Heart right ventricle (tissue), 16 donors: Measurements from ENCODE around the gene WNT5A. TPM values are rescaled to one million over a fixed set of nuclear protein-coding genes. Genes with fewer than 3 reads are reported as not detected.

Experiments
- ATAC-seq, 8 donors: fragments of 200-7000 bp; cut with Tn5 transposase; one replicate each; pipeline ENCODE4 v1.9.1; 2020; ENCODE audit warnings: mild to moderate bottlenecking in 8 of 8, moderate library complexity in 8 of 8, moderate number of reproducible peaks in 1 of 8
- DNase-seq, 2 donors: peaks; one replicate each; pipeline ENCODE4 v3.0.0-alpha.2; 2020
- H3K27ac ChIP-seq, 10 donors: fragments of 200-600 bp; sonication (generic) in 2 of 10; one replicate each; pipeline versions ENCODE4 v1.5.0 to v1.8.0; 2020 to 2022; ENCODE audit warnings: mild to moderate bottlenecking in 3 of 10
- H3K27me3 ChIP-seq, 7 donors: fragments of 200-600 bp; one replicate each; pipeline ENCODE4 v1.8.0; 2021 to 2022; ENCODE audit warnings: mild to moderate bottlenecking in 2 of 7
- H3K36me3 ChIP-seq, 9 donors: fragments of 200-600 bp; sonication (generic) in 1 of 9; one replicate each; pipeline versions ENCODE4 v1.5.0 to v1.8.0; 2020 to 2022; ENCODE audit warnings: mild to moderate bottlenecking in 2 of 9
- H3K4me1 ChIP-seq, 9 donors: fragments of 200-600 bp; sonication (generic) in 1 of 9; one replicate each; pipeline versions ENCODE4 v1.5.0 to v1.8.0; 2020 to 2022; ENCODE audit warnings: mild to moderate bottlenecking in 4 of 9
- H3K4me3 ChIP-seq, 10 donors: fragments of 200-600 bp; sonication (generic) in 2 of 10; one replicate each; pipeline versions ENCODE4 v1.5.0 to v1.8.0; 2020 to 2022; ENCODE audit warnings: mild to moderate bottlenecking in 7 of 10, moderate library complexity in 2 of 10
- H3K9me3 ChIP-seq, 11 donors: fragments of 200-600 bp in 10 of 11; sonication (generic) in 2 of 11; one replicate each; pipeline versions ENCODE4 v1.5.0 to v1.8.0; 2013 to 2022; ENCODE audit warnings: mild to moderate bottlenecking in 2 of 11, control low read depth in 1 of 11, moderate library complexity in 1 of 11
- WGBS, 2 donors: extraction: QIAGEN DNeasy Blood & Tissue Kit; methylation state at CpG; one replicate each; pipeline ENCODE4 v1.1.7; 2013; ENCODE audit warnings: inconsistent platforms in 1 of 2; 5-methylcytosine and 5-hydroxymethylcytosine counted together
- intact Hi-C, 10 donors: fragments of 100-400 bp; cut with DNase I; formaldehyde crosslinking; loops; one replicate each; pipeline versions ENCODE4 v1.11.1 to v1.14.2; 2022
- polyA plus RNA-seq, 2 donors: library from polyadenylated mRNA; stranded (reverse); fragments of 200-250 nt; gene quantifications; one replicate each; pipeline ENCODE4 v1.2.3, GENCODE V29; 2013
- total RNA-seq, 10 donors: library from RNA; stranded (reverse); fragmentation: NEBNext Ultra II Directional in 3 of 10; extraction: Animal tissue kit (Norgen Biotek cat#: 25700) in 3 of 10; gene quantifications; one replicate each; pipeline versions ENCODE4 v1.2.1 to v1.2.4, GENCODE V29; 2021 to 2023
- TF ChIP-seq, protein P1 (sequence below), 9 donors: fragments of 200-600 bp; sonication (generic) in 2 of 9; IDR thresholded peaks; one replicate each; pipeline versions ENCODE4 v1.5.0 to v1.8.0; 2021 to 2022; ENCODE audit warnings: antibody characterized with exemption in 9 of 9, mild to moderate bottlenecking in 5 of 9, moderate library complexity in 1 of 9
- donor health status: Arrhythmogenic right ventricular cardiomyopathy.
- donor health status: ischemic (EF 13 %, LVEDD 7.1; RV severe dilation, severe dysfunction).
- donor health status: healthy with polysubstance abuse.
- donor health status: DM: no; HTN: yes; CAD: no.
- donor health status: DM: no; HTN: no; CAD: no.
- donor health status: ischemic (EF 25% LVEDD 6.9; RV normal size, moderate dysfunction).
- donor health status: ischemic (EF 25% LVEDD 5.7; RV mildly dilated, moderate dysfunction).
- donor health status: healthy.
- donor health status: DM: yes; HTN: yes; CAD: no.
- donor health status: Ischemic cardiomyopathy.
- donor health status: ischemic (EF 35%, LVEDD 5.7; RV mildly dilated, moderate dysfunction).
- donor health status: nonischemic (EF 11% LVEDD 7.7; RV severe dilation, severe dysfunction).
- donor health status: DM: yes; HTN: yes; CAD: no.
- donor health status: PGD.
- donor health status: ischemic (EF 29% LVEDD 5.4; RV normal size, mild dysfunction).
- donor health status: nonischemic (EF 23%, LVEDD 6.1; RV moderate dilation, normal function).

WNT5A gene
- total and polyA plus RNA-seq, 12 donors, result 0.33 to 5.9 (median 3.2) TPM

- TF ChIP-seq, protein P1, sequence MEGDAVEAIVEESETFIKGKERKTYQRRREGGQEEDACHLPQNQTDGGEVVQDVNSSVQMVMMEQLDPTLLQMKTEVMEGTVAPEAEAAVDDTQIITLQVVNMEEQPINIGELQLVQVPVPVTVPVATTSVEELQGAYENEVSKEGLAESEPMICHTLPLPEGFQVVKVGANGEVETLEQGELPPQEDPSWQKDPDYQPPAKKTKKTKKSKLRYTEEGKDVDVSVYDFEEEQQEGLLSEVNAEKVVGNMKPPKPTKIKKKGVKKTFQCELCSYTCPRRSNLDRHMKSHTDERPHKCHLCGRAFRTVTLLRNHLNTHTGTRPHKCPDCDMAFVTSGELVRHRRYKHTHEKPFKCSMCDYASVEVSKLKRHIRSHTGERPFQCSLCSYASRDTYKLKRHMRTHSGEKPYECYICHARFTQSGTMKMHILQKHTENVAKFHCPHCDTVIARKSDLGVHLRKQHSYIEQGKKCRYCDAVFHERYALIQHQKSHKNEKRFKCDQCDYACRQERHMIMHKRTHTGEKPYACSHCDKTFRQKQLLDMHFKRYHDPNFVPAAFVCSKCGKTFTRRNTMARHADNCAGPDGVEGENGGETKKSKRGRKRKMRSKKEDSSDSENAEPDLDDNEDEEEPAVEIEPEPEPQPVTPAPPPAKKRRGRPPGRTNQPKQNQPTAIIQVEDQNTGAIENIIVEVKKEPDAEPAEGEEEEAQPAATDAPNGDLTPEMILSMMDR (IDR thresholded peaks at IDR 0.05), result no peak
- WGBS, 2 donors, result 71 to 78% methylated on average over 11 of the region's 11 CpGs
- no peak for ATAC-seq
- no peak for DNase-seq
- Histone ChIP-seq H3K27me3 (peaks cover 0 to 33% (median 10%) of the 10 kb centered on the region in 7 donors), H3K36me3 (no peaks in the 10 kb centered on the region), H3K4me1 (no peaks in the 10 kb centered on the region), H3K4me3 (no peak overlapping the region), H3K27ac (no peak overlapping the region), H3K9me3 (no peaks in the 10 kb centered on the region)
- intact Hi-C loops, result no loop called here
These were observed 25.7 kb upstream of the WNT5A start for GRCh38 chr3:55512571-55513343.

GRCh38 chr3:55511895-55512570, 24.9 kb upstream of the WNT5A start:
- Histone ChIP-seq H3K27ac (no peak overlapping the region), H3K36me3 (no peaks in the 10 kb centered on the region), H3K27me3 (peaks cover 0 to 33% (median 10%) of the 10 kb centered on the region in 7 donors), H3K9me3 (no peaks in the 10 kb centered on the region), H3K4me3 (no peak overlapping the region), H3K4me1 (no peaks in the 10 kb centered on the region)
- TF ChIP-seq, protein P1 (IDR thresholded peaks at IDR 0.05), result no peak
- WGBS, 2 donors, result 66 to 74% methylated on average over 7 of the region's 7 CpGs
- intact Hi-C loops, result no loop called here
- DNase-seq, result no peak
- peak in 1 of 8 donors; percentile 58 for ATAC-seq

DNA sequence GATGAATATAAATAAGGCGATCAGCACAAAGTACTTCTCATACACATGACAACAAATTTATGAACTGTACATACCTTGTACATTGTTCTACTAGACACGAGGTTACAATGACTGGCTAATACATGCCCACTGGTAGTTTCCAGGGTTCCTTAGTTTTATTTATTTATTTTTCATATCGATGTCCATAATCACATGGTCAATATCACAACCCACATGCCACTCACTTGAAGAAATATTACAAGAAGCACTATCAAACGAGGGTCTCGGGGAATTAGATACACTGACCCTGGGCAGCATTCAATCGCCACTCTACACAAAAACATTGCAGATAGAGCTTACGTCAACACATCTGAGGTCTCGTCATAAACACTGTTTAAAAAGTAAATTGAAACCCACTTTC, 21.2 kb upstream of the WNT5A start:
- TF ChIP-seq, protein P1 (IDR thresholded peaks at IDR 0.05), result no peak
- no peaks in the 10 kb centered on the region for H3K4me1 ChIP-seq
- peaks cover 0 to 24% (median 0%) of the 10 kb centered on the region in 7 donors for H3K27me3 ChIP-seq
- intact Hi-C loops, result loop anchor here in 1 of 10 donors (10.0 kb wide), 1 partner anchor 216 kb away; no protein-coding TSS in a partner anchor
- DNase-seq (no peak), ATAC-seq (no peak)
- no peaks in the 10 kb centered on the region for H3K9me3 ChIP-seq
- H3K4me3 ChIP-seq, result no peak overlapping the region
- no peak overlapping the region for H3K27ac ChIP-seq
- WGBS, 2 donors, result 90 to 92% methylated on average over 8 of the region's 8 CpGs
- H3K36me3 ChIP-seq, result no peaks in the 10 kb centered on the region

DNA sequence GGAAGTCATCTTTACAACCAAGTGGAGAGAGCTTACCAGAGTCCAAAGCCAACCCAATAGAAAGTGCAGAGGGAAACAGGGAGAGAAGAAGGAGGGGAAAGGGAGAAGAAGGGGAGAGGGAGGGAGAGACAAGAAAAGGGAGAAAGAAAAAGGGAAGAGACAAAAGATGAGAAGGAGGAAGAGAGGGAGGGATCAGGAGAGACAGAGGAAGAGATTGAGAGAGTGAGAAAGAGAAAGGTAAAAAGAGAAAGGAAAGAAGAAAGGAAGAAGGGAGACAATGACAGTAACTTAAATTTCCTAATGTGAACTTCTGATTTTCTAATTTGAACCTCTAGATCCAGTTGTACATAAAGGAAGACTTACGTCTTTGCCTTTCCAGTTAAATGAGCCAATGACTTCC, 20.7 kb upstream of the WNT5A start:
- H3K36me3 ChIP-seq, result no peaks in the 10 kb centered on the region
- no peak overlapping the region for H3K4me3 ChIP-seq
- intact Hi-C loops, result loop anchor here in 1 of 10 donors (10.0 kb wide), 1 partner anchor 217 kb away; no protein-coding TSS in a partner anchor

More for the DNA sequence above, 20.7 kb upstream of the WNT5A start:
- ATAC-seq (no peak), DNase-seq (no peak)
- Histone ChIP-seq H3K27ac (no peak overlapping the region), H3K9me3 (no peaks in the 10 kb centered on the region), H3K4me1 (no peaks in the 10 kb centered on the region), H3K27me3 (peaks cover 0 to 25% (median 0%) of the 10 kb centered on the region in 7 donors)
- TF ChIP-seq, protein P1 (IDR thresholded peaks at IDR 0.05), result no peak
- 89 to 92% methylated on average over 1 of the region's 1 CpG for WGBS, 2 donors
